ENCODE results near the gene PYROXD2.

DNA sequence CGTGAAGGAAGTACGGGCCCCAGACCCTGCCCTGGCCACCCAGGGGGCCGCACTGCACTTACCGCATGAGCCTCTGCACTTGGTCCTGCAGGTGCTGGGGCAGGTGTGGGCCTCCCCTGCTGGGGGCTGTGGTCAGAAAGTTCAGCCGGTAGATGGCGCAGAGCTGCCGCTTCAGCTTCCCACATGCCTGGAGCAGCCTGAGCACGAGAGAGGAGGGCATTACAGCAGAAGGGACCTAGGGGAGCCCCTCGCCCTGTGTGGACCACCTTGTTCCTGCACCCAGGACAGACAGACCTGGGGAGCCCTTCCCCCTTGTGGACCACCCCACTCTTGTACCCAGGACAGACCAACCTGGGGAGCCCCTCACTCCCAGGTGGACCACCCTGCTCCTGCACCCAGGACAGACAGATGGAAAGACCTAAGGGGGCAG is 8.7 kb upstream of the PYROXD2 start:
- TF ChIP-seq, protein P1, sequence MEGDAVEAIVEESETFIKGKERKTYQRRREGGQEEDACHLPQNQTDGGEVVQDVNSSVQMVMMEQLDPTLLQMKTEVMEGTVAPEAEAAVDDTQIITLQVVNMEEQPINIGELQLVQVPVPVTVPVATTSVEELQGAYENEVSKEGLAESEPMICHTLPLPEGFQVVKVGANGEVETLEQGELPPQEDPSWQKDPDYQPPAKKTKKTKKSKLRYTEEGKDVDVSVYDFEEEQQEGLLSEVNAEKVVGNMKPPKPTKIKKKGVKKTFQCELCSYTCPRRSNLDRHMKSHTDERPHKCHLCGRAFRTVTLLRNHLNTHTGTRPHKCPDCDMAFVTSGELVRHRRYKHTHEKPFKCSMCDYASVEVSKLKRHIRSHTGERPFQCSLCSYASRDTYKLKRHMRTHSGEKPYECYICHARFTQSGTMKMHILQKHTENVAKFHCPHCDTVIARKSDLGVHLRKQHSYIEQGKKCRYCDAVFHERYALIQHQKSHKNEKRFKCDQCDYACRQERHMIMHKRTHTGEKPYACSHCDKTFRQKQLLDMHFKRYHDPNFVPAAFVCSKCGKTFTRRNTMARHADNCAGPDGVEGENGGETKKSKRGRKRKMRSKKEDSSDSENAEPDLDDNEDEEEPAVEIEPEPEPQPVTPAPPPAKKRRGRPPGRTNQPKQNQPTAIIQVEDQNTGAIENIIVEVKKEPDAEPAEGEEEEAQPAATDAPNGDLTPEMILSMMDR (IDR thresholded peaks at IDR 0.05; ENCODE audit: borderline replicate concordance, extremely low read depth, low read length, poor library complexity, severe bottlenecking), result no peak
- no peak for TF ChIP-seq EZH2 (IDR thresholded peaks at IDR 0.05; ENCODE audit: borderline replicate concordance, low read depth, low read length, severe bottlenecking)
